GM10266 (cell line): Measurements from ENCODE around the gene WNT3.

Experiments used
- DNase-seq: peaks from one replicate; pipeline ENCODE4 v3.0.0; 2012; ENCODE audit errors: extremely low spot score
- TF ChIP-seq, protein P1 (sequence below): IDR thresholded peaks from 2 replicates; pipeline ENCODE4 v1.5.1; 2012; ENCODE audit warnings: mild to moderate bottlenecking, low read depth; ENCODE audit not compliant: control insufficient read depth, insufficient read depth; ENCODE audit errors: missing control alignments

Gene WNT3

GRCh38 chr17:46727572-46728348 lies 90.7 kb downstream of the WNT3 start:
- TF ChIP-seq, protein P1, sequence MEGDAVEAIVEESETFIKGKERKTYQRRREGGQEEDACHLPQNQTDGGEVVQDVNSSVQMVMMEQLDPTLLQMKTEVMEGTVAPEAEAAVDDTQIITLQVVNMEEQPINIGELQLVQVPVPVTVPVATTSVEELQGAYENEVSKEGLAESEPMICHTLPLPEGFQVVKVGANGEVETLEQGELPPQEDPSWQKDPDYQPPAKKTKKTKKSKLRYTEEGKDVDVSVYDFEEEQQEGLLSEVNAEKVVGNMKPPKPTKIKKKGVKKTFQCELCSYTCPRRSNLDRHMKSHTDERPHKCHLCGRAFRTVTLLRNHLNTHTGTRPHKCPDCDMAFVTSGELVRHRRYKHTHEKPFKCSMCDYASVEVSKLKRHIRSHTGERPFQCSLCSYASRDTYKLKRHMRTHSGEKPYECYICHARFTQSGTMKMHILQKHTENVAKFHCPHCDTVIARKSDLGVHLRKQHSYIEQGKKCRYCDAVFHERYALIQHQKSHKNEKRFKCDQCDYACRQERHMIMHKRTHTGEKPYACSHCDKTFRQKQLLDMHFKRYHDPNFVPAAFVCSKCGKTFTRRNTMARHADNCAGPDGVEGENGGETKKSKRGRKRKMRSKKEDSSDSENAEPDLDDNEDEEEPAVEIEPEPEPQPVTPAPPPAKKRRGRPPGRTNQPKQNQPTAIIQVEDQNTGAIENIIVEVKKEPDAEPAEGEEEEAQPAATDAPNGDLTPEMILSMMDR: no peak
- DNase-seq: no peak

DNA sequence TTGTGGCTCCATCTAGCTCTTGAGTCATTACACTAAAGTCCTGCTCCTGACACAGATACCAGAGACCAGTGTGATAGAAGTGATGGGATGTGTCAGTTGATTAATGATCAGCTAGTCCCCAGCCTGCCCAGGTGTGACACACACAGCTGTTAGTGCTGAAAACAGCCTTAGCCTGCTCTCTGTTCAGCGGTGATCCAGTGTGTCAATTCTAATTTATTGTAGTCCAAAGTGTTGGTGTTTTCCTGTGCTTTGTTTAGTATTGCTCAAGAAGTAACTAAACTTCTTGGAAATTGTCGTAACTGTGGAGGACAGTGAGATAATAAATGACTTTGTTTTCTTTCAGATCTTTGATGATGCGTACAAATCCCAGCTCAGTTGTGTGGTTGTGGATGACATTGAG lies 92.3 kb downstream of the WNT3 start:
- TF ChIP-seq, protein P1: no peak
- DNase-seq: no peak

GRCh38 chr17:46722662-46723285 lies 95.7 kb downstream of the WNT3 start:
- DNase-seq: no peak
- TF ChIP-seq, protein P1: no peak

DNA sequence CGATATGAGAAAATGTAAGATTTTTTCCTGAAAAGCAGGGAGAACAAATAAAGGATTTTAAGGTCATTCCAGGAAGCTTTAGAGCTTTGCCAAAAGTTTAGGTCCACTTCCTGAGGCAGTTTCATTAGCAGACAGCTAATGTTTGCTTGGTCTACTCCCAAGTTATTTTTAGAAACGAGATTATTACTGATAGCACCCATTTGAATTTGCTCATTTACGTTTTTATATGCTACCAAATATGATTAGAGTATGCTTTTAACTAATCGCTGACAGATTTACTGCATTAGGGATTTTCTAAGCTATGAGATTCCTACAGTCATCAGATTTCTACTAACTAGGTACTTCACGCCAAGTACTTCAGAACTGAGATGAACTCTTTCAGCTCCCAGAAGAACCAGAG lies 98.1 kb downstream of the WNT3 start:
- DNase-seq: no peak
- TF ChIP-seq, protein P1: no peak

DNA sequence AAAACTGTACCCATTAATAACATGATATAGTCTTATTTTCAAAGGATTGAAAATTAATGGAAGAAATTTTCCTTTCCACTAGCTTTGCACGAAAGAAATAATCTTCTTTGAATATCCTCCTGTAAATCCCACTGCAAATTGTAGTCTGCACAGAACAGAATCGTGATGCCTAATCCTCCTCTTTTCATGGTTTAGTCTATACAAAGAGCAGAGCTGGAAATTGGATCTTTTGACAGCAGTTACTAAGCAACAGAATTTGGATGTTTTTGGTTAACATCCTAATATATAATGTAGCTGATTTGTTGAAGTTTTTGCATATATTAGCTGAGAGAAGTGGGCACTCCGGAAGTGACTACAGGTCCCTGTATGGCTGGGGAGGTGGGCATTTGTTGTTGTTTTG lies 98.6 kb downstream of the WNT3 start:
- DNase-seq: no peak
- TF ChIP-seq, protein P1: no peak

DNA sequence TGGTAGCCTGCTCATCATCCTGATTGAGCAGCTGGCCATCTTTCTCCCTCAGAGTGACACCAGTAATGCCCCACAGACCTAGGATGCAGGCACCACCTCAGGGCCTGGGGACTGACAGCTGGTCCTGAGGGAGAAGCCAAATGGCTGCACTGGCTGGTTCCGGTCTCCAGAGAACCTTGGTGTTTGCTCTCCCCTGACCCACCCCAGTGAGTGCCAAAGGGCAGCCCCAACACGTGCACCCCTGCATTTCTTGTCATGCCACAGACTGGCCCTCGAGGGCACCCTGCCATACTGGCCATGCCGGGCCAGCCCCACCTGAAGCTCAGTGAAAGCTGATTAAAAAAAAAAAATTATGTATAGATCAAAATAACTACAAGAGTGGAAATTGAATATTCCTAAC lies 100.5 kb downstream of the WNT3 start:
- TF ChIP-seq, protein P1: no peak
- no peak for DNase-seq
